HG02763 (cell line): Measurements from ENCODE around the gene ZFYVE21.

Experiments
- ATAC-seq: cut with Tn5 transposase; IDR thresholded peaks from one replicate; pipeline ENCODE4 v1.9.1; 2021; ENCODE audit warnings: mild to moderate bottlenecking, moderate library complexity; ENCODE audit not compliant: unreplicated experiment

Gene ZFYVE21

DNA sequence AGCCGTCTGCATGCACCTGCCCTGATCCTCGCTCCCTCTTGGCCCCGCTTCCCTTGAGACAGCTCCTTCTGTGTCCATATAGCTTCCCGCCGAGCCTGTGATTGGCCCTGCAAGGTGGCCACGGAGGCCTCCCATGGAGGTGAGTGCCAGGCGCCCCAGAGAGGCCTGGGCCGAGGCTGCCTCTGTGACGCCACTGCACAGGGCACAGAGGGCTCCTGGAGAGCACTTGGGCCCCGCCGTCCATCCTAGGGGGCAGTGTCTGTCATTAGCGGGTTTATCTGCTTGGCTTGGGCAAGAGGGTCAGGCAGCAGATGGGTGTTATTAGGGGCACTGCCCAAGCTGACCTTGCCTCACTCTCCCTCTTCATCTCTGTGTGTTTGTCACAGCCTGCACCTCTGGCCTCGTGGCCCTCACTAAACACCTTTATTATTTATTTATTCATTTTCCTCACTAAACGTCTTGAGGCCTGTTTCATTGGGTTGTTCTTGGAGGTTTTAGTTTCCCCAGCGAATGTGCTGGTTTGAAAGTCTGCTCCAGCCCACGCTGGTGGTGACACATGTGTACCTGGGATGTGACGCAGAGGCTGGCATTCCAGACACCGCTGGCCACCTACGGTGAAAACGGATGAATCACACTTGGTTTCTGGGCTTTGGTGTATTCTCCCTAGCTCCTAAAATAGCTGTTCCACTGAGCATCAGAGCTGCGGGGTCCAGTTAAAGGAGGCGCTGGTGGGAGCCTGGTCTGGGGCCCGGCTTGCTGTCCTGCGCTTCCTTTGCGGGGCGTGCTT is 5.9 kb downstream of the ZFYVE21 start:
- ATAC-seq = no peak

DNA sequence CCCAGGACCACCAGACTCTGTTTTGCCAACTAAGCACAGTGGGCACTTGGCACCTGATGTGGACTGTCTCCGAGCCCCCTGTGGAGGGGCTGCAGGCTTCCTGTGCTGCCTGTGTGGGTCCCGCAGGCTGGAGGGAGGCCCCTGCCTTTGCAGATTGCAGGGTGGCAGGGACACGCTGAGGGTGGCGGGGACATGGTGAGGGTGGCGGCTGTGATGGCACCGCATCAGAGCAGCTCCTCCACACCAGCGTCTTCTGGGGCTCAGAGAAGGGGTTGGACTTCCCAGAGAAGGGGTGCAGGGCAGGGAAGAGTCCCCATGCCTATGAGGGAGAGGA is 8.1 kb downstream of the ZFYVE21 start:
- no peak for ATAC-seq

- ATAC-seq = no peak
These were observed 8.5 kb downstream of the ZFYVE21 start for GRCh38 chr14:103724116-103724515.

DNA sequence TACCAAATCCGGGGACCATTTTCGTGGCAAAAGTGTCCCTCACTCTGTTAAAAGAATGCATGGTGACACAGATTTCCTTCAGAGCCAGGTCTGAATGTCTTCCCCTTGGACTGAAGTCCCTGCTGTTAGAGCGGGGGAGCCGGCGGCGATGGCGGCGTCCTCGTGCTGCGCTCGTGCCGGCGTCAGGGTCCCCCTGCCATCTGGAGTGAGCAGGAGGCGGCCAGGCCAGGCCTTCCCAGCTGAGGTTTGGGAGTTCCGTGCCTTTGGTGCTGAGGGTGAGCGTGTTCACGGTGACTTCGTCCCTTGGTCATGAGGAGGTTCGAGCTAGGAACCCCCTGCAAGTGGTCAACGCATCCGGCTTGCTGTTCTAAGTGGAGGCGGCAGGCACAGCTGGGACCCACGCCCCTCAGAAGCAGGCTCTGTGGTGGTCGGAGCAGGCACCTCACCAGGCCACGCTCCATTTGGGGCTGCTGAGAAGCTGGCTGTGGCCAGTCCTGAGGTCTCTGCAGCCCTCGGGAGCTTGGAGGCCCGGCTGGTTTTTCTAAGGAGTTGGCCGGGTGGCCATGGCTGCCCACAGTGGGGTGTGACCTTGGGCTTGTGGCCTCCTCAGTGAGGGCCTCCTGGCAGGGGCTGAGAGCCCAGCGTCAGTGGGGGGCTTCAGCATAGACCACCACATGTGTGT is 9.5 kb downstream of the ZFYVE21 start:
- ATAC-seq = no peak

DNA sequence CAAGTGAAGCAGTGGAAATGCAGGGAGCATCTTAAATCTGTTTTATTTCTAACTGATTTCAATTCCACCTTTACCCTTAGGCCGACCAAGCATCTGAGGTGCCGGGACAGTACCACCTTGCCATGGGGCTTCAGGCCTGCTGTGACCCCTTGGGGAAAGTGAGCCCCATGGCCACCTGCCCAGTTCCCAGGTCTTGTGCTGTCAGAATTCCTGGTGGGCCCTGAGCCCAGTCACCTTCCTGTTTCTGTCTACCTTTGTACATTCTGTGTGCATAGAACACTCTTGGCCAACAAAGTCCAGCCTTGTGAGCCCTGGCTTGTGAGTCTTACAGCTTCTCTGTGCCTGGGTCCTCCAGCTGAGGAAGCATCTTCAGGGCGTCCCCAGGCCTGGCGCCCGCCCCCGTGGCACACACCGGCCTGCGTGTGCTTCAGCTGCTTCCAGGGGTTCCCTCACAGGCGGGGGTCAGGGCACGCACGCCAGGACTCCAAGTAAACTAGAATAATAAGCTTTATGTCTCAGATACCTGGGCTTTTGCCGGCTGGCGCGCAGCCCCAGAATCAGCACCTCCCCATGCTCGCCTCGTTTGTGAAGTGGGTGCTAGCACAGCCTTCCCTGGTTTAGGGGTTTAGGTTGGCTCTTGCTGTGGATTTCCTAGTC is 10.3 kb downstream of the ZFYVE21 start:
- no peak for ATAC-seq

GRCh38 chr14:103726474-103726873 is 10.9 kb downstream of the ZFYVE21 start:
- no peak for ATAC-seq

DNA sequence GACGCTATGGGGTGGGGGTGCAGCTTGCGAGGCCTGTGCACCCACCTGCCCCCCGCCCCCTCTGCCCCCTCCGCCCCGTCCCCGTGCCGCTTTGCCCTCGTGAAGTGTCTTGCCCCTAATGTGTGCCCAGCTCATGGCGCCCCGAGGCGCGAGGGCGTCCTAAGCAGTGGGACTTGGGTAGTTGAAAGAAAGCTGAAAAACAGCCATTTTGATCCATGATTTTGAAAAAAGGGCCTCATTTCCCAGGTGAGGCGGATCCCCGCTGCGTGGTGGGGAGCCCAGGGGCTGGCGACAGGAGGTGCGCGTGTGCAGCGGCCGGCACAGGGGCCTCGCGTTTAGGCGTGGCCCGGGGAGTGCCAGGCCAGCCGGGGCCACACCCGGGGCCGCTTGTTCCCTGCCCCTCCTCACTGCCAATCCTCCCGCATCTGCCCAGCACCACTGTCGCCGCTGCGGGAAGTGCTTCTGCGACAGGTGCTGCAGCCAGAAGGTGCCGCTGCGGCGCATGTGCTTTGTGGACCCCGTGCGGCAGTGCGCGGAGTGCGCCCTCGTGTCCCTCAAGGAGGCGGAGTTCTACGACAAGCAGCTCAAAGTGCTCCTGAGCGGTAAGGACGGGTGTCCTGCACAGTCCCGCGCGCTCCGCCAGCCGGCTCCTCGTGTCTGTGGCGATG is 11.8 kb downstream of the ZFYVE21 start:
- no peak for ATAC-seq

- ATAC-seq = no peak
These were observed 12.5 kb downstream of the ZFYVE21 start for GRCh38 chr14:103728141-103728540.

- no peak for ATAC-seq
These were observed 13.1 kb downstream of the ZFYVE21 start for GRCh38 chr14:103728721-103729120.

DNA sequence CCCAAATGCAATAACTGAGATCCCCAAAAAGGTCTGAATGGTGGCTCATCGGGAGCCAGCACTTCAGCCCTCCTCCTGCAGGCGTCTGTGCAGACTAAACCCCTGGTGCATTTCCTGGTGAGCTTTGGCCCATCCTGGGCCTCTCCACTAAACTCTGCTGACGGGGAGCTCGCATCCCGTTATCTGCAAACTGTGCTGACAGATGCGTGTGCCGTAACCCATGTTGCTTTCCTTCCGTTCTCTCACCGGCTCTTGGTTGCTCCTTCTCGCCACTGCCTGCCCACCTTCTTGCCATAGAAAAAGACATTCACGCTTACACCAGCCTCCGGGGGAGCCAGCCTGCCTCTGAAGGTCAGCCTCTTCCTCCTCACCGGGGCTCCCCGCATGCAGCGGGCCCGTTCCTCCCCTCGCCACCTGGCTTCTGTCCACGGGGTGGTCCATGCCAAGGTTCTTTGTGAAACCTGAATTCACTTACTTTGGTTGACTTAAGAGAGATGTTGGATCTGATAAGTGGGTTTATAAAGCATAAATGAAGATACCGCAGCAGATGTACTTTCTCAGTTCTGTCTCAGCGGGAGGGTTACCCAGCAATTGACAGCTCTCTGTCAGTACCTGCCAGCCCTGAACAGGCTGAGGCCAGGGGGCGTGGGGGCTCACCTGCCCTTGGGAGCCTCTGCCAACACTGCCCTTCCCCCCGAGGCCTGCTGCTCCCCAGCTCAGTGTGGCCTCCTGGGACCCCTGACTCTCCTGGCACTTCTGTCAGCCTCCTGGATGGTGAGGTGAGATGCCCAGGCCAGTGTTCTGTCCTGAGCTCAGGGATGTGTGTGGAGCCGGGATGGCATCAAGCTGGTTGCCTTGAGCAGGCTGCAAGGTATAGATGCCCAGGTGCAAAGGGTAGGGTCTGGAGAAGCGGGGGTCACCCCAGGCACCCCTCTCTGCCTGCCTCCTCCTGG is 14.2 kb downstream of the ZFYVE21 start:
- no peak for ATAC-seq

GRCh38 chr14:103730490-103731035 is 15.0 kb downstream of the ZFYVE21 start:
- no peak for ATAC-seq

- no peak for ATAC-seq
These were observed 15.9 kb downstream of the ZFYVE21 start for GRCh38 chr14:103731481-103731880.

DNA sequence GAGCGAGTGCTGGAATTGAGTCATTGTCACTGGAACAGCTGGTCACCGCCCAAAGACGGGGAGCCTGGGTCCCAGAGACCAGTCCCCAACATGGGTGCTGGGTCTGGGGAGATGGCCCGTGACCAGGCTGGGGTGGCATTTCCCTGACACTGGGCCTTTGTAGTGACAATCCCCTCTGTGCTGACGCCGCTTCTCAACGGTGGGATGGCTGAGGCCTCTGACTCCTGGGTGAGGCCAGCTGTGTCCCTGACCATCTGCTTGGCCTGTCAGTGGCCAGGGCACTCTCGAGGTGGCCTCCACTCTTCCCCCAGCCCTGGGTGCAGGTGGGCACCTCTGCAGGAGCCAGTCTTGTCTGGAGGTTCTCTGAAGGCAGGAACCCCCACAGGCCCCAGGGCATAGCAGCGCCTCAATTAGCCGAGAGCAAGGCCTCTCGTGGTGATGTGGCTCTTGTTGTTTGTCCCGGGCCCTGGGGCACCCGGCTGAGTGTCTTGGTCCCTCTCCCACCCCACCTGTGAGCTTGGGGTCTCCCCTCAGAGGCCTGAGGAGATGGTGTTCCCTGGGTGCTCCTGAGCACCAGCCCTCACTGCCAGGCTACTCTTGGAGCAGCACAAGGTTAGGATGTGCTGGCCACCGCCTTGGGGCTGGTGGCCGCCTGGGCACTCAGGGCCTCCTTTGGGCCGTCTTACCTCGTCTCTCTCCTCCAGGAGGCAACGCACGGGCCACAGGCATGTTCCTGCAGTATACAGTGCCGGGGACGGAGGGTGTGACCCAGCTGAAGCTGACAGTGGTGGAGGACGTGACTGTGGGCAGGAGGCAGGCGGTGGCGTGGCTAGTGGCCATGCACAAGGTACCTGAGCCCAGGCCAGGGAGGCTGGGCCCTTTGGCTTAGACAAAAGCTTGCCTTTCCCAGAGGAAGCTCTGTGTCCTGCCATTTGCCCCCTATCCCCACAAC is 16.6 kb downstream of the ZFYVE21 start:
- ATAC-seq = no peak

DNA sequence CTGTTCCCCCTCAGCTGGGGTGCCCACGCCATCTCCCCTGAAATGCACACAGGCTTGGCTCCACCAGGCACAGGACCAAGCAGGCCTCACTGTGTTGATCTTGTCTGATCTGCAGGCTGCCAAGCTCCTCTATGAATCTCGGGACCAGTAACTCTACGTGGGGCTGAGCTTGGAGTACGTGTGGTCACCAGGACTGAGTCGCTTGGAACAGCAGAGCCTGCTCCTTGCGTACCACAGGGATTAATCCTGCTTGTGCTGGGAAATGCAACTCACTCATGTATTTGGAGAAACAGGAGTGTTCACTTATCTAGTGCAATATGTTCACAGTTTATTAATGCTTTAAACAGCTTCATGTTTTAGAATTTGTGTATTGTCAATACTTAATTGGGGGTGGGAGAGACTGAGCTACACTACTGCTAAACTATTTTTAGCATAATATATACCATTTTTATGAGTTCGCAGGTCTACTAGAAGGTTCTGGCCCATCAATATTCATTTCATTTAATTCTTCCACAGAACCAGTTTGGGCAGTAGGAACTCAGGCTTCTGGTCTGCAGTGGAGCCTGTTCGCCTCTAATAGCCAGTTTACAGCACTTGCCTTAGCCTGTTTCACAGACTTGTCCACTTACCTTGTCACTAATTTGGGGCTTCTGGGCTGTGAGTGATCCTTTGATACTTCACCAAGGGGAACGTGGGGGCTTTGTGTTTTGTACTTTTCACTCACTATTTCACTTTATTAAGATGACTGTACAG is 17.4 kb downstream of the ZFYVE21 start:
- ATAC-seq = no peak

DNA sequence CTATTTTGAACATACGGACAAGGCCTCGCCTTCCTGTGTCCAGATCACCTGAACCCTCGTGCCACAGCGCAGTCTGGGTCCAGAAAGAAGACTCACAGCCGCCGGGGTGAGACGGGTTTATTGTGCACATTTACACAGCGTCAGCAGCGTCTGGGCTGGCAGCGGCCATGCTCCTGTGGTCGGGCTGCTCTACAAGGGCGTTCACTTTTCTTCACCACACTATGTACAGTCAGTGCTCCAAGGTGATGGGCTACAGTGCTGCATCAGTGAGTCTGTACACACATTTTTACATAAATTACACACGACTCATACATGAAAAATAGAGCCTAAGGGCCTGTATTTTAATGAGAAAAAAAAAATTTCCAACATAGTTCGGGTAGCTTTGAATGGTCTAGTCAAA is 18.0 kb downstream of the ZFYVE21 start:
- no peak for ATAC-seq

GRCh38 chr14:103734081-103734888 is 18.7 kb downstream of the ZFYVE21 start:
- ATAC-seq = no peak

DNA sequence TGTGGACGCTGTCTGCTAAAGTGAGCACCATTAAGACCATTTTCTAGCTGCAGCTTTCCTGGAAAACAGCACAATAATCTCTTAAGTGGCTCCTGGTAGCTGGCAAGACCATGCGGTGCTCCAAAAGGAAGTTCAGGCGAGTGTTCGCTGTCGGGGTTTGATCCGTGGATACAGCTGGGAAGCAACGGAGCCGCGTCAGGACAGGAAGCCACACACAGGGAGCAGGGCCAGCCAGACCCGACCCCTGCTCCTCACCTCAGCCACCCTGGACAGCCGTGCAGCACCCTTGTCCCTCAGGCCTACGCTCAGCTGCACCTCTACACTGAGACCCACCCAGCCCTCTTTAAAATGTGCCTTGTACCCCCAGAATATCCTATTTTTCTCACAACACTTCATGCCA is 19.4 kb downstream of the ZFYVE21 start:
- no peak for ATAC-seq

- ATAC-seq = no peak
These were observed 19.8 kb downstream of the ZFYVE21 start for GRCh38 chr14:103735439-103735814.
